Colonic mucosa (tissue), 4 donors: ENCODE data around the gene SV2A. TPM values are rescaled to one million over a fixed set of nuclear protein-coding genes. Genes with fewer than 3 reads are reported as not detected.

Source experiments
- DNase-seq: peaks from one replicate; pipeline ENCODE4 v3.0.0-alpha.2; 2020
- H3K27ac ChIP-seq: fragments of 200-600 bp; one replicate; pipeline ENCODE4 v1.8.0; 2021
- H3K27me3 ChIP-seq: fragments of 200-600 bp; one replicate; pipeline ENCODE4 v1.8.0; 2021
- H3K36me3 ChIP-seq: fragments of 200-600 bp; one replicate; pipeline ENCODE4 v1.8.0; 2021
- H3K4me1 ChIP-seq: fragments of 200-600 bp; one replicate; pipeline ENCODE4 v1.8.0; 2021; ENCODE audit warnings: mild to moderate bottlenecking
- H3K4me3 ChIP-seq: fragments of 200-600 bp; one replicate; pipeline ENCODE4 v1.8.0; 2021
- H3K9ac ChIP-seq, 2 donors: one replicate each; pipeline ENCODE4 v1.7.0; 2013; ENCODE audit warnings: control low read depth in 2 of 2, low read depth in 2 of 2, low read length in 2 of 2
- H3K9me3 ChIP-seq: fragments of 200-600 bp; one replicate; pipeline ENCODE4 v1.8.0; 2021
- CTCF ChIP-seq: fragments of 200-600 bp; IDR thresholded peaks from one replicate; pipeline ENCODE4 v1.8.0; 2022; ENCODE audit warnings: antibody characterized with exemption, mild to moderate bottlenecking
- intact Hi-C: fragments of 100-400 bp; cut with DNase I; formaldehyde crosslinking; loops from one replicate; pipeline ENCODE4 v1.14.1; 2022
- total RNA-seq, 2 donors: library from RNA; stranded (reverse); fragmentation: NEBNext Ultra II Directional in 1 of 2; extraction: Animal tissue kit (Norgen Biotek cat#: 25700) in 1 of 2; gene quantifications; one replicate each; pipeline ENCODE4 v1.2.1, GENCODE V29; 2021
- donor health status: healthy.
- donor health status: DM: no; HTN: no; CAD: no.
- donor health status: DM: no; HTN: no; CAD: no.

SV2A gene, protein sequence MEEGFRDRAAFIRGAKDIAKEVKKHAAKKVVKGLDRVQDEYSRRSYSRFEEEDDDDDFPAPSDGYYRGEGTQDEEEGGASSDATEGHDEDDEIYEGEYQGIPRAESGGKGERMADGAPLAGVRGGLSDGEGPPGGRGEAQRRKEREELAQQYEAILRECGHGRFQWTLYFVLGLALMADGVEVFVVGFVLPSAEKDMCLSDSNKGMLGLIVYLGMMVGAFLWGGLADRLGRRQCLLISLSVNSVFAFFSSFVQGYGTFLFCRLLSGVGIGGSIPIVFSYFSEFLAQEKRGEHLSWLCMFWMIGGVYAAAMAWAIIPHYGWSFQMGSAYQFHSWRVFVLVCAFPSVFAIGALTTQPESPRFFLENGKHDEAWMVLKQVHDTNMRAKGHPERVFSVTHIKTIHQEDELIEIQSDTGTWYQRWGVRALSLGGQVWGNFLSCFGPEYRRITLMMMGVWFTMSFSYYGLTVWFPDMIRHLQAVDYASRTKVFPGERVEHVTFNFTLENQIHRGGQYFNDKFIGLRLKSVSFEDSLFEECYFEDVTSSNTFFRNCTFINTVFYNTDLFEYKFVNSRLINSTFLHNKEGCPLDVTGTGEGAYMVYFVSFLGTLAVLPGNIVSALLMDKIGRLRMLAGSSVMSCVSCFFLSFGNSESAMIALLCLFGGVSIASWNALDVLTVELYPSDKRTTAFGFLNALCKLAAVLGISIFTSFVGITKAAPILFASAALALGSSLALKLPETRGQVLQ
- 1 to 10 TPM in 1 of 2 donors, under 1 TPM in 1; 0.89 to 1.5 TPM for total RNA-seq

DNA sequence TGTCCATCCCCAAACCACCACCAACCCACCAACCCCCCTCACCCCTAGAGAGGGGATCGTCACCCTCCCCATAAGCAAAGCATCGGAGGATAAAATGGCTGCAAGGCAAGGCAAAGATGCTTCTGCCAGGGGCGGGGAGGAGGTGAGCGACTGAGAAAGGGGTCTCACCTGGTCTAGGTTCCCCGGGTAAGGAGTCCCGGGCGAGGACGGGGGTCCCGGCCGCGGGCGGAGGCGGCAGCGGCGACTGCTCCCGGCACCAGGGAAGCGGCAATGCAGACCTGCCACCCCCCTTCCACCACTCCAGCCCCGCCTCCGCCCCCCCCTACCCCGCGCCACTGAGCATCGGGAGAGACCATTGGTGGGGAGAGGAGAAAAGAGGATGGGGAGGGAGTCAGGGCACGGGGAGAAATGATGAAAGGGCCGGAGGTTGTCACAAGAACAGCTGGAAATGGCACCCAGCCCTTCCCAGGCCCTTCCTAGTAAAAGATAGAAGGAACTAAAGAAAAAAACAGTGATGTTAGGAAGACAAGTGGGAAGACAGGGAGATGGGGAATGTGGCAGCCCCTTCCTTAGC, at the start of gene SV2A:
Gene SV2A (minus strand): TSS at position 274 of the 574 bp plus-strand sequence. CDS start 4,004 bp downstream, outside the sequence.
- no peak for TF ChIP-seq CTCF
- Histone ChIP-seq H3K9ac (peak within 1 kb of the TSS; percentile 13 to 55), H3K27me3 (peaks cover 4% of the 10 kb centered on the region), H3K27ac (no peak within 1 kb of the TSS), H3K9me3 (no peaks in the 10 kb centered on the region), H3K36me3 (no peaks in the 10 kb centered on the region), H3K4me1 (no peaks in the 10 kb centered on the region), H3K4me3 (peak within 1 kb of the TSS; percentile 42)
- DNase-seq: no peak
- intact Hi-C loops: no loop called here

DNA sequence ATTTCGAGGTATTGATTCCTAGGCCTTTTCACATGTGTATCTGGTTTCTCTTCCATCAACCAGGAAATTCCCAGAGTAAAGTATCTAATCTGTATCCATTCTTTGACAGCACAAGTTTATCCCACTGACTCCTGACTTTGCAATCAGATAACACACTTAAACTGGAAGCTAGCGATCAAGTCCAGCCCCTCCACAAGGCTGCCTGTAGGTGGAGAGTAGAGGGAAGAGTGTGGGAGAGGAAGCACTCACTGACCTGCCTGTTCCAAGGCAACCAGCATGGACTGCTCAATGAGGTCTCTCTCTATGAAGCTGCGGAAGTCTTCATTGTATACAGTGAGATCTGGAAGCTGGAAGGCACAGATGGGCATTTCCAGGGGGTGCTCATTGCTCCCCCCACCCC, 49.4 kb upstream of the SV2A start:
- TF ChIP-seq CTCF: no peak
- peaks cover 3% of the 10 kb centered on the region for H3K4me1 ChIP-seq
- H3K9me3 ChIP-seq: no peaks in the 10 kb centered on the region
- no peak overlapping the region for H3K27ac ChIP-seq
- no peak overlapping the region for H3K4me3 ChIP-seq
- intact Hi-C loops: loop anchor here (5.0 to 10.0 kb wide), 2 partner anchors 40 to 208 kb away; no protein-coding TSS in a partner anchor
- no peak overlapping the region for H3K9ac ChIP-seq
- DNase-seq: no peak
- H3K27me3 ChIP-seq: no peaks in the 10 kb centered on the region
- H3K36me3 ChIP-seq: peaks cover 19% of the 10 kb centered on the region

DNA sequence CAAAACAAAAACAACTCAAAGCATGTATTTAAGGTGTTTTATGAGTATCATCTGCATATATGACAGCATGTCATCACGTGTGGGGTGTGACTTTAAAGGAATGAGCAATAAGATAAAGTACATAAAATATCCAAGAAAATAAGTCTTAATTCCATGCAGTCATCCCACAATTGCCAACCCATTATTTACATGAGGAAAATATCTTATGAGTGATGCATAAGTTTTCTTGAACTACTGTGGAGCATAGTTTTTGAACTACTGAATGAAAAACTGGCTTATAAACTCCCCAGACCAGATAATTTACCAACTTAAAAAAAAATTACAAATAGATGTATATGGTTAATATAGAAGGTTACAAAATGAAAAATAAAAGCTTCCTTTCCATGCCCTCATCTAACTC, 48.8 kb upstream of the SV2A start:
- TF ChIP-seq CTCF: no peak
- DNase-seq: no peak
- Histone ChIP-seq H3K9me3 (no peaks in the 10 kb centered on the region), H3K27ac (no peak overlapping the region), H3K4me1 (peaks cover 3% of the 10 kb centered on the region), H3K36me3 (peaks cover 16% of the 10 kb centered on the region), H3K9ac (no peak overlapping the region), H3K27me3 (no peaks in the 10 kb centered on the region), H3K4me3 (no peak overlapping the region)
- intact Hi-C loops: loop anchor here (5.0 to 10.0 kb wide), 2 partner anchors 41 to 208 kb away; no protein-coding TSS in a partner anchor

DNA sequence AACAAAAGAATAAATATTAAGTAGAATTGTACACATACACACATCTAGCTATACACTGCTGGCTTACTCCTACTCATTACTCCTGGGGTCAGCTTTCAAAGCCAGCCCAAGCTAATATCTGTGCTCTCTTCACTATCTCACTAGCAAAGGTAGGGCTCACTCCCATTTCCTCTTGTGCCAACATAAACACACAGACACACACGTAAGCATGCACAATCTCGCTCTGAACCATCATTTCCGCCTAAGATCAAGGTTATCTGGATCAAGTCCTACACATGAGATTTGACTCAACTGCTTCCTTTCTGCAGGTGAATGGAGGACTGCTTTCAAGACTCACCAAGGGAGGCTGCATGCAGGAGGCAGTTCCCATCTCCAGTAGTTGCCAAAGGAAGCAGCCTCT, 47.8 kb upstream of the SV2A start:
- no peaks in the 10 kb centered on the region for H3K27me3 ChIP-seq
- no peak overlapping the region for H3K9ac ChIP-seq
- peaks cover 13% of the 10 kb centered on the region for H3K36me3 ChIP-seq
- TF ChIP-seq CTCF: no peak
- H3K27ac ChIP-seq: no peak overlapping the region
- no peak overlapping the region for H3K4me3 ChIP-seq
- no peaks in the 10 kb centered on the region for H3K9me3 ChIP-seq
- peaks cover 3% of the 10 kb centered on the region for H3K4me1 ChIP-seq
- intact Hi-C loops: loop anchor here (5.0 to 10.0 kb wide), 2 partner anchors 42 to 209 kb away; no protein-coding TSS in a partner anchor
- DNase-seq: no peak

DNA sequence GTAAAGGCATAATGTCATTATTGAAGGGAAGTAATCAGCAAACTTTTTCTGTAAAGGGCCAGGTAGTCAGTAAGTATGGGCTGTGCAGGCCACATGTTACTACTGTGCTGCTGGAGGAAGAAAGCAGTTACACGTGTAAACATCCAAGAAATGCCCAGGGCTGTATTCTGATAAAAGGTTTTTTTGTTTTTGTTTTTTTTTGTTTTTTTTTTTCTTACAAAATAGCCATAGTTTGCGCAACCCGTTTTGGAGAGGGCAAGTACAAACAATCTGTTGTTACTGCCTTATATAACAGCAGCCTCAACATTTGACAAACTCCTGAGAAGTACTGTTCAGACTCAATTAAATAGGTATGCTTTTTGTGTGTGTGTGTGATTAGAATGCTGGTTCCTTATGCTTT, 45.7 kb upstream of the SV2A start:
- intact Hi-C loops: loop anchor here (2.0 to 10.0 kb wide), 2 partner anchors 89 to 211 kb away; no protein-coding TSS in a partner anchor
- no peak overlapping the region for H3K4me3 ChIP-seq
- H3K27me3 ChIP-seq: no peaks in the 10 kb centered on the region
- TF ChIP-seq CTCF: no peak
- peaks cover 3% of the 10 kb centered on the region for H3K4me1 ChIP-seq
- H3K27ac ChIP-seq: no peak overlapping the region
- no peak for DNase-seq
- H3K9ac ChIP-seq: no peak overlapping the region
- no peaks in the 10 kb centered on the region for H3K9me3 ChIP-seq
- peaks cover 13% of the 10 kb centered on the region for H3K36me3 ChIP-seq
